ENCODE results near the gene DTNB.

Gene DTNB

DNA sequence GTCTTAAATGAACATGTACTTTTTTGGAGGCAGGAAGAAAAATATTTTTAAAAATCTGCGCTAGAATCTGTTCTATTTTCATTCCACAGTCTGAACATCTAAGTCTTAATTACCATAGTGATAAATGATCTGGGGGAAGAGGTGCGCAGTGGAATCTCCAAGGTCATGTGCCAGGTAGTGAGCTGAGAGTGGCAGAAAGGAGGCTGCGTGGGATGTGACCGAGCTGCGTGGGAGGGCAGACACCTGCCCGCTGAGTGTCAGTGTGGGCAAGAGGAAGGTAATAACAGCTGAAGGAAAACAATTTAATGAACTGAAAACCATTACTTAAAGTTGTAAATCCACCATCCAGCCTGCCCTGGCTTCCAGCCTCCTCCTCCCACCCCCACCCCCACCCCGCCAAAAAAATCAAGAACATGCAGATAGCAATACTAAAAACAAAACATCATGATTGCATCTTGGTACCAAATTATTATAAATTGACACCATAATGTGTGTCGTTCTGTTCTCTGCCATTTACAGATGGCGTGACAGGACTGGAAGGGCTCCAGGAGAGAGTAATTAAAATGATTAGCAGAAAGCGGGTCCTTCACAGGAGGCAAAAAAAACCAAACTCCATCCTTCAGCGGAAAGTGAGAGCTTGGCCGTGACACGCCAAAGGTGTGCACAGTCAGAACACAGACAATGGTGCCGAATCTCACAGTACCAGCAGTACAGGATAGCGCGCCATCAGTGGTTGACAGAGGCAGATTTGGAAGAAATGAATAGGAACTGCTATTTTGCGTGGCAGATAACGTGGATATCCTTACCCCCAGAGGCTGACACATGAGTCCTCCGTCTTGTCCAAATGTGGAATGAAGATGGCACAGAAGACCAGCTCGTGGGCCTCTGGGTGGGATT lies 11.4 kb upstream of the DTNB start:
- H3K4me3 ChIP-seq (ENCODE audit: low read length), result no peak overlapping the region
- no peak for DNase-seq (ENCODE audit: low read depth)
- TF ChIP-seq, protein P1, sequence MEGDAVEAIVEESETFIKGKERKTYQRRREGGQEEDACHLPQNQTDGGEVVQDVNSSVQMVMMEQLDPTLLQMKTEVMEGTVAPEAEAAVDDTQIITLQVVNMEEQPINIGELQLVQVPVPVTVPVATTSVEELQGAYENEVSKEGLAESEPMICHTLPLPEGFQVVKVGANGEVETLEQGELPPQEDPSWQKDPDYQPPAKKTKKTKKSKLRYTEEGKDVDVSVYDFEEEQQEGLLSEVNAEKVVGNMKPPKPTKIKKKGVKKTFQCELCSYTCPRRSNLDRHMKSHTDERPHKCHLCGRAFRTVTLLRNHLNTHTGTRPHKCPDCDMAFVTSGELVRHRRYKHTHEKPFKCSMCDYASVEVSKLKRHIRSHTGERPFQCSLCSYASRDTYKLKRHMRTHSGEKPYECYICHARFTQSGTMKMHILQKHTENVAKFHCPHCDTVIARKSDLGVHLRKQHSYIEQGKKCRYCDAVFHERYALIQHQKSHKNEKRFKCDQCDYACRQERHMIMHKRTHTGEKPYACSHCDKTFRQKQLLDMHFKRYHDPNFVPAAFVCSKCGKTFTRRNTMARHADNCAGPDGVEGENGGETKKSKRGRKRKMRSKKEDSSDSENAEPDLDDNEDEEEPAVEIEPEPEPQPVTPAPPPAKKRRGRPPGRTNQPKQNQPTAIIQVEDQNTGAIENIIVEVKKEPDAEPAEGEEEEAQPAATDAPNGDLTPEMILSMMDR (conservative IDR thresholded peaks at IDR 0.05; ENCODE audit: low read depth, low read length), result no peak

DNA sequence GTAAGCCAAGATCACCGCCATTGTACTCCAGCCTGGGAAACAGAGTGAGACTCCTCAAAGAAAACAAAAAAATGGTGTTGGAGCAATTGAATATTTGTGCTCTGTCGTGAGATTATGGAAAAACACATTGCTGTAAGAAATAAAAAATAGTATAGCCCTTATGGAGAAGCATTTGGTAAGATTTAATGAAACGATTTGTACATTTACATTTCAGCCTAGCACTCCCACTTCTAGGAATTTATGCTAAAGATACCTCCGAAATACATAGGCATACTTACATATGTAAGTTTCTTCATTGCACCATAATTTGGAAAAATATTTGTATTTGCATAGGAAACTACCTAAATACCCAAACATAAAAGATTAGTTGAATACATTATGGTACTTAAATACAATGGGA lies 8.7 kb upstream of the DTNB start:
- no peak for DNase-seq (ENCODE audit: low read depth)
- H3K4me3 ChIP-seq (ENCODE audit: low read length), result no peak overlapping the region
- TF ChIP-seq, protein P1 (conservative IDR thresholded peaks at IDR 0.05; ENCODE audit: low read depth, low read length), result no peak

DNA sequence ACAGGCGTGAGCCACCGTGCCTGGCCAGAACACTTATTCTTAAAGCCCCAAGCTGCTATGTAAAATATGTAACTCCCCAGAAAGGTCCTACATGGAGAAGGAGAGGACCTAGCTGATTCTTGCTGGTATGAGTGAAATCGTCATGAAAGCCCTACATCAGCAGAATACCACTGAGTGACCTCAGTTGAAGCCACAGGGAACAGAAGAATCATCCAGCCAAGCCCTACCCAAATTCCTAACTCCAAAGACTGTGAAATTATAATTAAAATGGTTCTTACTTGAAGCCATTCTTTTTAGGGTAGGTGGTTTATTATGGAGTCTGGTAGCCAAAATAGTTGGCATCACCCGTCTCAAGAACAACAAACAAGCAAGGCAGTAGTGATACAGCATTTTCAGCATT lies 4.5 kb upstream of the DTNB start:
- no peak for DNase-seq (ENCODE audit: low read depth)
- TF ChIP-seq, protein P1 (conservative IDR thresholded peaks at IDR 0.05; ENCODE audit: low read depth, low read length), result no peak
- H3K4me3 ChIP-seq (ENCODE audit: low read length), result no peak overlapping the region

DNA sequence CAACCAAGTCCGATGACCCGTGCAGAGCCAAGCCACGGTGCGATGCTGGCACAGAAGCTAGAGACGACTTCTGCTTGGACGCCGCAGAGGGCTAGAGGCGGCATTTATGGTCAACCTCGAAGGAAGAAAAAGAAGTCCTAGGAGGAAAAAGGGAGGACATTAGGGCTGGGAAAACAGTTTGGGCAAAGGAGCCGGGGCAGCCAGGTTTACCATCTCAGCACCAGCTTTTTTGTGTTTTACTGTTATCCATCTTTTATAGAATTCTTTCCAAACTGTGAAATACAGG lies 643 bp upstream of the DTNB start:
- H3K4me3 ChIP-seq (ENCODE audit: low read length), result peak overlapping the region; percentile 53
- TF ChIP-seq, protein P1 (conservative IDR thresholded peaks at IDR 0.05; ENCODE audit: low read depth, low read length), result no peak
- no peak for DNase-seq (ENCODE audit: low read depth)

DNA sequence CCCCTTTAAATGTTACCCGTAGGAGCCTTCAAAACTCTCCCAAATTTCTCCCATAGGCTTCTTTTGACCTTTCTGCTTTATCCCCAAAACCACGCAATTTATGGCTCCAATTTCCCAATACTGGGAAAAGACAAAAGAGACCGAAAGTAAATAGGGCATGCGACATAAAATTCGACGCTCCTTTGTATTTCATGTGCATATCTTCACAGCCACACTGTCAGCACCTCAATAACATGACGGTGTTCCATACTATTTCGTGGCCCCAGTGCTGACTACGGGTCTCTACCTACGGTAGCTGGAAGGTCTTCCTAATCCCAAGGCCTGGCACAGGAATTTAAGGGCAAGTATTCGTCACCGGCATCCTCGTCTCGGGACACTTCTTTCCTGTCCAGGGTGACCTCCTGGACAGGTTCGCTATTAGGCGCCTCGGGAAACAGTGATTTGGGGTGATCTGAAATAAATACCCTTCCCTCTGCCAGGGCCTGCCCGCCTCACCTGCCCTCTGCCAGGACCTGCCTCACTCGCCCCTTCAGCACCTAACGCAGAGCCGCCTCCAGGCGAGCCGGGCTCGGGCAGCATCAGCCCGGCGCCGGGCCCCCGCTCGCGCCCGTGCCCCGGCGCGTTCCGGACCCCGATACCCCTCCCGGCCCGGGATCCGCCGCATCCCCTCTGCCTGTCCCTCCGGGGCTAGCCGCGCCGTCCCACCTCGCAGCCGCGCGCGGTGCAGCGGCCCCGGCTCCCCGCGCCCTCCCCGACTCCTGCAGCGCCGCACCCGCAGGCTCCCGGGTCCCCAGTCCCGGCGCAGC lies 680 bp downstream of the DTNB start:
- peak overlapping the region; percentile 64 for H3K4me3 ChIP-seq (ENCODE audit: low read length)
- TF ChIP-seq, protein P1 (conservative IDR thresholded peaks at IDR 0.05; ENCODE audit: low read depth, low read length), result no peak
- peak; percentile 24 for DNase-seq (ENCODE audit: low read depth)

DNA sequence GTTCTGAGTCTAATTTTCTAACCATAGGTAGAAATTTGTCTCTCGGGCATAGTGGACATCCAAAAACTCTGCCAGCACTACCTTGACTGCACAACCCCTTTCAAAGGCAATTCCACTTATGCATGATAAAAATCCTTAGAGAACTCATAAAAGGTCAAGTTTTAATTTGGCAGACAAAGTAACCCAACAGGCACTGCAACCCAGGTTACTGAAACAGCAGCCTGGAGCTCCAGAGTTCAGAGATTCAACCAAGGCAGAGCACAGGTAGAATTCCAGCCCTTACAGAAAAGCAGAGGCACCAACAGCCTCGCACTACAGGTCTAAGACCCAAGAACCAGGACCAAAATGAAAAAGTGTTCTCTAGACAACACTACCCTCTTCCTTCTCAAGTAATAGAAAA lies 1.8 kb downstream of the DTNB start:
- no peak for DNase-seq (ENCODE audit: low read depth)
- no peak overlapping the region for H3K4me3 ChIP-seq (ENCODE audit: low read length)
- TF ChIP-seq, protein P1 (conservative IDR thresholded peaks at IDR 0.05; ENCODE audit: low read depth, low read length), result no peak
